ENCODE data around the gene ZBTB48.

- TF ChIP-seq CTCF (IDR thresholded peaks at IDR 0.05; ENCODE audit: low read length) = no peak
- TF ChIP-seq EZH2 (optimal IDR thresholded peaks at IDR 0.05; ENCODE audit: low read depth, low read length) = no peak
- TF ChIP-seq EZH2phosphoT487 (IDR thresholded peaks at IDR 0.05; ENCODE audit: low read length) = no peak
These were observed 35.0 kb upstream of the ZBTB48 start for GRCh38 chr1:6544831-6545230.

Measured in MM.1S (cell line).